NCI-H2171 treated with DMSO at 0.1 percent for 48 hours (cell line): Measurements from ENCODE around the gene HERC2.
"Not testable (repeated sequence)": the region's sequence is repeated elsewhere in the genome, so short reads cannot be mapped to it uniquely, and the experiment has no call there.

Source experiments
- DNase-seq: peaks from one replicate; lab custom pipeline; 2025; lab: John Stamatoyannopoulos, UW

Gene HERC2

DNA sequence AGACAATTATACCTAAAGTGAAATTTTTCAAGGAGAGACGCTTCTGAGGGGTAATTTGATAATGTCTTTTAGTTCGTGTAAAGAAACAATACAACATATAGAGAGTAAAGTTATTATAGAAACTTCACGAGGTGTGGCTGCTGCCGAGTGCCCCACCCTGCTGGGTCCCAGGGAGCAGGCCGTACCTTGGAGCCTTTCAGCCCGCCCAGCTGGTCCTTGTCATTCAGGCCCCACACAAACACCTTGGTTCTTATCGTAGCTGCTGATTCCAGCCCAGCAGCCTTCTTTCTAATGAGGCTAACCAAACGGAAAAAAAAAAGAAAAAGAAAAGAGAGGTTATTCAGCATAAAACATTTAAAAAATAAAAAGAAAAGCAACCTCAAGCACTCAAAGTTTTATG lies 139.8 kb downstream of the HERC2 start:
- DNase-seq: no peak

DNA sequence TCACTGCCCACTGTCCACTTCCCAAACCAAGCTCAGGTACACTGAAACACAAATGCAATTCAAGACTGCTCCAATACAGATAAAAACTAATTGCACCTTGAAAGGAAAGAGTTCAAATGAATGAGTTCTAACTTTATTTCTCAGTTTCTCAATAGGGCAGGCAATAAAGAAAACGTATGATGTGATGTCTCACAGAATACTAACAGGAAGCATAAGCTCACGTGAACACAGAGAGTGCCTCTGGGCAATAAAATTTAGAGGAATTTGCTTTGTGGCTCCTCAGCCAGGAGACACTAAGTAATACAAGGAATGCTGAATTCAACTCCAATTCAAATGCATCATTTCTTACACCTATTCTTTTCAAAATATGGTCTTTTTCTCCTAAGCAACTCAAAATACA lies 140.6 kb downstream of the HERC2 start:
- no peak for DNase-seq

DNA sequence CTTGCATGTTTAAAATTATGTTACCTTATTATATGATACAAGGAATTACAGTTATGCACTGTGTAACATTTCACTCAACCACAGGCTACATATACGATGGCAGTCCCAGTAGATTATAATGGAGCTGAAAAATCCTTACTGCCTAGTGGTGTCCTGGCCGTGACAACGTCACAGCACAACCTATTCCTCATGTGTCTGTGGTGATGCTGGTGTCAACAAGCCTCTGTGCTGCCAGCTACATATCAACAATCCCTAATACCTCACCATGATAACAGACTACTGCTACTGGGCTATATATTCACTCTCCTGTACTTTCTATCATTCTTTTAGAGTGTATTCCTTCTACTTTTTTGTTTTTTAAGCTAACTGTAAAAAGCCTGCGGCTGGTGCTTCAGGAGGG lies 142.7 kb downstream of the HERC2 start:
- no peak for DNase-seq

DNA sequence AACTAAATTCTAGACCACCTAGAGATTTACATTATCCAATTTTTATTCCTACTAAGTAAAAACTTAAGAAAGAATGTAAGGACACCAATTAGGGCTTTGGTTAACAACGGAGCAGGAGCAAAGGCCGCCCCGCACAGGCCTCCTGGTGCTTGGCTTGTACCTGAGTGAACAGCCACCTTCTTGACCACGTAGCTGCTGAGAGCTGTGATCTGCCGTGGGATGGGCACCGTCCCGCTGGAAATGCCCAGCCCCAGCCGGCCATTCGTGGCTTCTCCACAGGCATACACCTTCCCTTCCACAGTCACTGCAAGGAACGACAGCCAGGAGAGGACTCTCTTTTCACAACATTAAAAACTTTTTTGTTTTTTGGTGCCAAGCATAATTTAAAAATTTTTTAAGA lies 143.3 kb downstream of the HERC2 start:
- DNase-seq: no peak

DNA sequence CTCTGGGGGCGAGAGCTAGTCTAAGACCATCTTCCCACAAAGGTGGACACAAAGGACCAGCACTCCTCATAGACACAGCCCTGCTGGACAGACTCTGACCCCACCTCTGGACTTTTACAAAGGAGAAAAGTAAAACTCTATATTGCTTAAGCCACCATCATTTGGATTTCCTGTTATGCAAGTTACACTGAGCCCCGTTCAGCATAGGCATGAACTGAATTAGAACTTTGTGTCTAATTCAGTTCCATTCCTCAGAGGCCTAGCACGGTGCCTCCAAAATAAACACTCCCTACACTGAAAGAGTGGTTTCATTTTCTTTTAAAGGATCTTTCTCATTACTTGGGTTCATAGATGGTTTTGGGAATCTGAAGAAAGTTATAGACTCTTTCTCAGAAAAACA lies 143.7 kb downstream of the HERC2 start:
- DNase-seq: no peak

DNA sequence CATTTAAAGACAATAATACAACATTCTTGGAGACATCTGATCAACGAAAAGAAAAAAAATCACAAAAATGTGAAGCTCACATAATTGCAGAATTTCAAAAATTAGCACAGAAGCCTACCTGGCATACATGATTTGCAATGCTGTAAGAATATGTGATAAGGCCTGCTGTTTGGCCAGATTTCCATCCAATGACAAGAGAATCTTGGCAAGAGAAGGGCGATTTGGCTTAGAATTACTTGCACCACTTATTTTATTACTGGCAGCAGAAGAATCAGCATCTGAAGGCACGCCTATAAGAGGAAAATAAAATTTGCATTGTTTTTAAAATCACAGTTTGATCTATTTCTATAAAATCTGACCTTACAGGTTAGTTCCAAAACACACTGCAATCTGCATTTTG lies 152.6 kb downstream of the HERC2 start:
- DNase-seq: no peak

DNA sequence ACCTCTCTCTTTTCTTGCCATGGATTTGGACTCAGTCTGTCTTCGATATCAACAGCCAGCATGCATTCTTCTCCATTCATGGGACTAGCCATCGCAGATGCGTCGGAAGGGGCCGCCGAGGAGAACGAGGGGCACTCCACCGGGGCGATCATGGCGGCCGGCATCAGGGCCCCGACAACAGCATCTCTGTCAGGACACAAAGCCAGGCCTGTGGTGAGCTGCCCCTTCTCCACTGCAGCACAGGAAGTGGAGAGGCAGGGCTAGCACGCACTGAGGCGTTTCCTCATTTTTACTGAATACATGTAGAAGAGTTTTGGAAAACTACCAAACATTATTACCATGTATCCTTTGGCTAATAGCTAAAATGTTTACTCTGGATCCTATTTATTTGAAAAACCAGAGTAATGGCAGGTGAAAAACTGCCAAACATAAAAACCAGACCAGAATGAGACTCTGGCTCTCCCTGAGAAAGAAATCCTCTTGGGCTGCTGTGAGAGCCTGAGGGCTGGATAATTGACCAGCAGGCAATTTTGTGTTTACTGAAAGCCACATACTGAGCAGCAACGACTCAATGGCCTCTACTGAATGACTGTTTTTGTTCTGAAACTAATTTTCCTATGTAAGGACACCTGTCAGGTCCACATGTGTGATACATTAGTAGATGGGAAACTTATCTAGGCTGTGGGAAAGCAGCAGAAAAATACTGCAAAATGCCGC lies 153.4 kb downstream of the HERC2 start:
- not testable (repeated sequence) for DNase-seq

DNA sequence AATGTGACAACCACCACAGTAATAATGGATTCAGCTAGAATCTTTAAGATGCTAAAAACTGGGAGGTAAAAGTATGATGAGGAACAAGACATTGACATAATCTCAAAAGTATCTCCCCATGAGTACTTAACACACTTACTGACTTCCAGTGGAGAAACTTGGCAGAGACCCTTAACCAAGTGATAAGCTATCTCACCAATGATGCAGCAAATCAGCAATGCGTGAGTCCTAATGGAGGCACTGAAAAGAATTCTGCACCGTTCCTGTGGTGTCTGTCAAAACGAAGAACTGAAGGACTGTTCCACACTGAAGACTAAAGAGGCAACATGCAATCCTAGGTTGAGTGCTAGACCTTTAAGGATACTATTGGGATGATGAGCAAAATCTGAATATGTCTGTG lies 154.9 kb downstream of the HERC2 start:
- DNase-seq: no peak

DNA sequence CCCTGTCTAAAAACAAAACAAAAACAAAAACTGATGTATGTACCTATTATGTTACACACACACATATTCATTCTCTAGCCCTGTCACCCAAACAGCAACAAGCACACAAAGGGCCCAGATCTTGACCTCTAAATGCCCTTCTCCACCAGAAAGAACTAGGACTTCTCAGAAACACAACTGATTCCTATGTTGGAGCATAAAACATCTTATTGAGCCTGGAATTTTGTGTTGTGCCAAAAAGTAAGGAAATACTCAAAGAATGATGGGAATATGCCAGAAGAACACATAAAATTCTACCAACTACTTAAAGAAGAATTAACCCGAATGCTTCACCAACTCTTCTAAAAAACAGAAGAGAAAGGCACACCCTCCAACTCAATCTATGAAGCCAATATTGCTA lies 156.2 kb downstream of the HERC2 start:
- no peak for DNase-seq

DNA sequence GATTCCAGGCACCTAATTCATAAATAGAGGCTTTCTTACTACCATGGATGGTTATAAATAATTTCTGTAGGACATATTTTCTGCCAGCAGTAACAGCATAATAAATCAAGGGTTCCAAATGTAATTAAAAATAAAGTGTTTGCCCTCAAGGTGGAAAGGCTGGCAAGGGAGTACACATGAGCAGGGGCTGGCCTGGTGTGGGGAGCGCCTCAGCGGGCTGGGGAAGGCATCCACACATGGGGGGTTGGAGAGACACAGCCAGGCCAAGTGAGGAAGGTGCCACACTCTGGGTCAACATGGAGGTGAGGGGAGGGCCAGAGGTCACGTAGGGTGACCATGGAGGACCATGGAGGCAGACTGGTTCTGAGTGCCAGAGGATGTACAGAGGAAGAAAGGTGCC lies 157.1 kb downstream of the HERC2 start:
- DNase-seq: no peak

DNA sequence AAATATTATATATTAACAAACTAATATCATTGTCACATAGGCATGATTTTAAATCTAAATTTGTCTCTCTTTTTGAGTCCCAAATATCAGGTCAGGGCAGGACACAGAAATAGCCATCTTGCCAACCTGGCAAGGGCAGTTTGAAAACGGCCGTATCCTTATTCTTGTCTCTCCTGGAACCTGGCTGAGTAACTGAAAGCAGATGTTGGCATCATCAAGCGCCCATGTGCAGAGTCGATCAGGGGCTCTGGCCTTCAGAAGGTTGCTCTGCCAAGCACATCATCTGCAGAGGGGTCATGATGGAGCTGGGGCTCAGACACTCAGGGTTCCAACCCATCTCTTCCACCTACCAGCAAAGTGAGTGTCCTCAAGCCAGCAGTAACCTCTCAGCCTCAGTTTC lies 167.7 kb downstream of the HERC2 start:
- DNase-seq: no peak

DNA sequence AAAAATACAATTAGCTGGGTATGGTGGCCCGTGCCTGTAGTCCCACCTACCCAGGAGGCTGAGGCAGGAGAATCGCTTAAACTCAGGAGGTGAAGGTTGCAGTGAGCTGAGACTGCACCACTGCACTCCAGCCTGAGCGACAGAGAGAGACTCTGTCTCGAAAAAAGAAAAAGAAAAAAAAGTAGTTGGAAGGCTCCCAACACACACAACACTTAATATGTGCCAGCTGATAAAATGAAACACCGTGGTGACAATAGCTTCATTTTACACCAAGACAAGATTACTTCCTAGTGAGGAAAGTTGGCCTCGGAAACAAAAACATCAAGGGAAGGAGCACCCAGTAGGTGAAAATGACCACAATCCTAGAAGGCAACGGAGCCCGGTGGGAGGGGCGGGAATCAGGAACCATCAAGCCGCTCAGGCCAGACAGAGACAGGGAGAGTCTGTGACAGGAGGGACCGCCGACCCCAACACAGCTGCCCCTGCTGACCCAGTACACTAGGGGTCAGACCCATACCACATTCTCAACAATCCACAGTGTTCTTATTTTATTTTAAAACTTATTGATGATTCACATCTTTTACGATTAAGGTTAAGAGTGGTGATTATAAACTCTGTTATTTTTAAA lies 168.4 kb downstream of the HERC2 start:
- no peak for DNase-seq

DNA sequence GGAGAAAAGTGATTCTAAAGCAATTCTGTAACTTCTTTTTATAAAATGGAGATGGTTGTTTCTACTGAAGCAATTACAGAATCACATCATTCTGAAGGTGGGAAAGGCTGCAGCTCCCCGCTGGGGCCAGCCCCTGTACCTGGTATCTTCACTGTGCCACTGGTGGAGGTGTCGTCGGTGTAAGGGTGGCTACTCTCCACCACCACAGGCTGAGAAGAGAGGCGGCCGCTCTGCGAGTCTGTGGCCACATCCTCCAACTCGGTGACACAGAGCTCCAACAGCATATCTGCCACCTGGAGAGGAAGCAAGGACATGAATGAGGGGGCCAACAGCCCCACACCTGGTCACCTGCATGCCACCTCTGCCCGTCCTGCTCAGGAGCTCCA lies 169.4 kb downstream of the HERC2 start:
- not testable (repeated sequence) for DNase-seq

DNA sequence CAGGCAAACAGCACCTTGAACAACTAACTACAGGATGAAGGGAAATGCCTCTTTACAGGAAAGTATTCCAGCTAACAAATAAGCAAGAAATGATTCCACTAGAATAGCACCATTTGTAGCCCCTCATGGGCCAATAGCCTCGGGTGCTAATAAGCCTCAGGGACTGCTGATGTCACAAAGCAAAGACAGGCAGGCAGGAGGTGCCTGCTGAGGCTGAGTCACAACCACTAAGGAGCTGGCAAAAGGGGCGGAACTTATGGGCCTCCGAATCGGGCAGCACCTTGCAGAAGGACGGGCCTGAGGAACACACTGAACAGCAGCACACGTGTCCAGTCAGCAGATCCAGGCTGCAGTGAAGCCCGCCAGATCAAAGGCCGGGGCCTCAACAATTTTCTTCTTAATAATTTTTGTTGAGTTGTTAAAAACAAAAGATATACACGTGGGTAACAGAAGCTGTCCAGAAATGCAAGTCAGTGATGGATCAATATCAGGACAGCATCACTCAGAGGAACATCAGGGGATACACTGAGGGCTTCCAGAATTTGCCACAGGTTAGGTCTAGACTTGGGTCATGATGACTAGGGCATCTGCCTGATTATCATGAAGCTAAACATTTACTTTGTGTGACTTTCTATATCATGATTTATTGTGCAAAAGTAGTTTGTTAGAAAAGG lies 170.0 kb downstream of the HERC2 start:
- not testable (repeated sequence) for DNase-seq

DNA sequence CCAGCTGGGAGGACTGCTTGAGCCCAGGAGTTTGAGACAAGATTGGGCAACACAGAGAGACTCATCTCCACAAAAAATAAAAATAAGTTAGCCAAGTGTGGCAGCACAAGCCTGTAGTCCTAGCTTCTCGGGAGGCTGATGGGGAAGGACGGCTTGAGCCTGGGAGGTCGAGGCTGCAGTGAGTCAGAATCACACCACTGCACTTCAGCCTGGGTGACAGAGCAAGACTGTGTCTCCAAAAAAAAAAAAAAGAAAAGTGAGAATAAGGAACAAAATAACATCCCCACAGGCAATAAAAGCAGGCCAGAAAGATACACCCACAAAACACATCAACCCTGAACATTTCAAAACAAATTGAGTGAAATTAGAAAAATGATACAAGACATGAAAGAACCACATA lies 174.2 kb downstream of the HERC2 start:
- DNase-seq: no peak

DNA sequence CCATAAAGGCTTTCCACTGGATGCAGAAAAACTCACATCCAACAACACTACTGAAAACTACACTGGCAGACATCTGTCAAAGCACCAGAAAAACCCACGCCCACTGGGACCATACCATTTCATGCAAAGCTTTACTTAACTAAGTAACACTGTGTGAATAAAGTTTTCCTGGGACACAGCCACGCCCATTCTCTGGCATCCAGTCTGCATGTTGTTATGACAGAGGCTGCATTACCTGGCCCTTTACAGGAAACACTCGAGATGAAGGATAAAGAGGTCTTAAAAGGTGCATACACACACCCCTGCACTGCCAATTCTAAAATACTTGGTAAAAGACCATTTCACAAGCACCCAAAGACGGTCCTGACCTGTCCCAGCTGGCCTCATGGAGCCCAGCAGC lies 176.6 kb downstream of the HERC2 start:
- not testable (repeated sequence) for DNase-seq

DNA sequence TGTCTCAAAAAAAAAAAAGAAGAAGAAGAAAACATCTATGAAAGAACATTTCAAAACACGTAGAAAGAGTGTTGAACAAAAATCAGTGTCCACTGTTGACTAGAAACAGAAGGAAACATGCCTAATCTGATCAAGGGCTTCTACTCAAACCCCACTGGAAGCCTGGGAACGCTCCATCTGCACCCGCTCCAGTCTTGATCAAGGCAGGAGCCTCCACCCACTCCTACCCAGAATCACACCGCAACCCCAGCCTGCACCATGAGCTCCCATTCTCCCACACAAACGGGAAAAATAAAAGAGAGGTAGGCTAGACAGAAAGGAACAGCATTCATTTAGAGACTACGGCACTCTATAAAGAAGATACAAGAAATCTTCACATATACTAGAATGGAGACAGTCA lies 181.9 kb downstream of the HERC2 start:
- no peak for DNase-seq

DNA sequence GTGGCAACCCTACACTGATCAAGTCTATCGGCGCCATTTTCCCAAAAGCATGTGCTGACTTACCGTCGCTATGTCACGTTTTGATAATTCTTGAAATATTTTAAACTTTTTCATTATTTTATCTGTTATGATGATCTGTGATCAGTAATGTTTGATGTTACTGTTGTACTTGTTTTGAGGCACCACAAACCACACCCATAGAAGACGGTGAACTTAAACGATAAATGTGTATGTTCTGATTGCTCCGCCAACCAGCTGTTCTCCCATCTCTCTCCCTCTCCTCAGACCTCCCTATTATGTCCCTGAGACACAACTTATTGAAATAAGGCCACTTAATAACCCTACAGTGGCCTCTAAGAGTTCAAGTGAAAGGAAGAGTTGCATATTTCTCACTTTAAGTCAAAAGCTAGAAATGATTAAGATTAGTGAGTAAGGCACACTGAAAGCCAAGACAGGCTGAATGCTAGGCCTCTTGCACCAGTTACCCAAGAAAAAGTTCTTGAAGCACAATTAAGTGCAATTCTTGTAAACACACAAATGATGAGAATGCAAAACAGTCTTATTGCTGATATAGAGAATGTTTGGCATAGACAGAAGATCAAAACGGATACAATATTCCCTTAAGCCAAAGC lies 184.5 kb downstream of the HERC2 start:
- not testable (repeated sequence) for DNase-seq

DNA sequence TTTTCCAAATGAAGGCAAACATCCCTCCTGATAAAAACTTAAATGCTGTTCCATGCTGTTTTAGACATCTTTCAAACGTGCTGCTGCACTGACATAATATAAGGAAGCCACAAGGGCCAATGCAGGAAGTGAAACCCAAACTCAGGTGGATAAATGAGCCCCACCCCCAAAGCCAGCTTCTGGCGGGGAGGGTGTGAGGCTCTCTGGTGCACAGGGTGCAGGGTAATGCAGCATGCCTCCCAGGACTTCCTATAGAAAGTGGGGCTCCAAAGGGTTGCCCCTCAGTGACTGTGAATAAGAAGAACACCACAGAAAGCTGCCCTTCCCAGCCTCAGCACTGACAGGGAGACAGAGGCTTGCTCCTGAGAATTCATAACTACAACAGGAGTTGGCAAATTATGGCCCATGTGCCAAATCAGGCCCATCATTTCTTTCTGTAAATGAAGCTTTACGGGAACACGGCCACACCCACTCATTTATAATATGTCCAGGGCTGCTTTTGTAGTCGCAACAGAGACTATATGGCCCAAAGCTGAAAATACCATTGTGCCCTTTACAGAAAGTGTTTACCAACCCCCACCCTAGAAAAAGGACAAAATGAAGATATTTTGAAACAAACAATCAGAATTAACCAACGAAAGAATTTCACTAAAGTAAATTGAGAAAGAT lies 185.6 kb downstream of the HERC2 start:
- not testable (repeated sequence) for DNase-seq

DNA sequence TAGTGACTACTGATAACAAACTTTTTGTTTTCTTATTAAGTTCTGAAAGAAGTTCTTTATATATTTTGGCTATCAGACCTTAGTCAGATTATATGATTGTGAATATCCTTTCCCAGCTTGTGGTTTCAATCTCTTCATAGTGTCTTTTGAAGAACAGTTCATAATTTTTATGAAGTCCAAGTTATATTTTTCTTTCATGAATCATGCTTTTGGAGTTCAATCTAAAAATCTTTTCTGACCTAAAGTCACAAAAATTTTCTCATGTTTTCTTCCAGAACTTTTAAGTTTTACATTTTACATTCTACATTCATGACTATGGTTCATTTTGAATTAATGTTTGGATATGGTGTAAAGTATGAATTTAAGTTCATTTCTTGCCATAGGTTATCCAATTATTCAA lies 188.7 kb downstream of the HERC2 start:
- DNase-seq: no peak

DNA sequence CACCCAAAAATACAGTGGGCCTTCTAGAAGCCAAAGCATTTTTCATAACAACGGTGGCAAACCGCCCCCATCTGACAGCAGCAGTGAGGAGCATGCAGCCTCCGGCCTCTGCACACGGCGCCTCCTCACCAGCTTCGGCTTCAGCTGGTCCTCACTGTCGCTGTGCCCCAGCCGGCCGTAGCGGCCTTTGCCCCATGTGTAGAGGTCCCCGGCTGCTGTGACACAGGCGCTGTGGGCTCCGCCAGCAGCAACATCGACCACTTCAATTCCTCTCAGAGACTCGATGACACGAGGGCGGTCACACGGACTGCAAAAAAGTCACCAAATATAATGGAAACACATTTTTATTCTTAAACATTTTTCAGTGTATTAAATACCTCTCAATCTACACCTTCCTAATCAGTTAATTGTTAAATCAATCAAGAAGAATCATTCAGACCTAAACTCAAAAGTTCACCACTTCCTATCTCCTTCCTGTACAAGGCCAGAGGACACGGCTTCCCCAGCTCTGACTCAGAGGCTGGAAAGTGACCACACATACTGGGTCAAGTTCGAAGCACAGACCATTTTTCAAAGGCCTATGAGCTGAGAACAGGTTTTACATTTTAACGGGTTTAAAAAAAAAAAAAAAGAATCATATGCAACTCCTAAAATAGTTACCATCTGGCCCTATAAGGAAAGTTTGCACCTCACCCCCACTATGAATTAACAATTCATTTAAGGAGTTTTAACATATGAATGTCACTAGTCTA lies 189.3 kb downstream of the HERC2 start:
- no peak for DNase-seq

DNA sequence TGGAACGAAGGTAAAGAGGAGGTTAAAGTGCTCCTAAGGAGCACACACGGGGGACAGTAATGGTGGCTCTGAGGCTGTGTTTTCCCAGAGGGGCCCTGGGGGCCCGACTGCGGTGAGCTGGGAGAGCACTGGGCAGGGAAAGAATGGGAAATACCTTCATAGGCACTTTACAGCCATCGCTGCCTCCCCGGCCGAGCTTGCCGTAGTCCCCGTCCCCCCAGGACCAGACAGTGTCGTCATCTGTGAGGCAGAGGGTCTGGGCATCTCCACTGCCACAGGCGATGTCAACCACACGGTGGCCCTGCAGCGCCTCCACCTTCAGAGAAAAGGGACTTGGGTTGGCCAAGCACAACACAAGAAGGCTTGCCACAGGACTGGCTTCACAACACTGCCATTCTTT lies 190.0 kb downstream of the HERC2 start:
- DNase-seq: no peak
